ENCODE results near the gene TGFA. TPM values are rescaled to one million over a fixed set of nuclear protein-coding genes. Genes with fewer than 3 reads are reported as not detected.

TGFA gene
- total and polyA plus RNA-seq, 4 donors: 0.13 to 2.5 (median 1.6) TPM

DNA sequence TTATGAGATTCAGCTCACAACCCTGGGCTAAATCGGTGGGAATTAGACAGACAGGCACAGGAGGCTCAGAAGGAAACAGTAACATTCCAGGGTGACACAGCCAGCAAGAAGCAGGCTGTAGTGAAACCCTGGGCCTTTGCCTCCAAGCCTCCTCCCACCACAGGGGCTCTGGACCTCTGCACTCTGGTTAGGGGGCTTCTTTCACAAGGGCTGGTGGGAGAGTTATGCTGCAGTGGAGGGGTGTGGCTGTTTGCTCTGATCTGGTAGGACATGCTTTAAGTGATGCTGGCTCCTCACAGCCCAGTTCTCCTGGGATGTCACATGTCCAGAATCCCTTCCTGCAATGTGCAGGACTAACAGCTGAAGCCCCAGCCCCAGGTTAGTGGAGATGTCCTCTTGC lies 109.9 kb downstream of the TGFA start:
- no peak for DNase-seq
- H3K27ac ChIP-seq (ENCODE audit: low read depth in 1 of 2, low read length in 2 of 2): no peak overlapping the region
- H3K27me3 ChIP-seq (ENCODE audit: control insufficient read depth in 1 of 2, insufficient read depth in 2 of 2, low read length in 1 of 2): no peaks in the 10 kb centered on the region
- no peaks in the 10 kb centered on the region for H3K9me3 ChIP-seq (ENCODE audit: control insufficient read depth, low read length)
- H3K4me1 ChIP-seq (ENCODE audit: control insufficient read depth in 1 of 2, insufficient read depth in 2 of 2, low read length in 2 of 2): no peaks in the 10 kb centered on the region
- ATAC-seq (ENCODE audit: low FRiP score): no peak
- no peaks in the 10 kb centered on the region for H3K36me3 ChIP-seq (ENCODE audit: control insufficient read depth in 1 of 2, insufficient read depth in 2 of 2, low read length in 1 of 2)
- WGBS, 2 donors: 55 to 57% methylated on average over 1 of the region's 1 CpG
- H3K4me3 ChIP-seq (ENCODE audit: low read length in 2 of 2): no peak overlapping the region
- intact Hi-C loops (cut with DNase I): no loop called here

DNA sequence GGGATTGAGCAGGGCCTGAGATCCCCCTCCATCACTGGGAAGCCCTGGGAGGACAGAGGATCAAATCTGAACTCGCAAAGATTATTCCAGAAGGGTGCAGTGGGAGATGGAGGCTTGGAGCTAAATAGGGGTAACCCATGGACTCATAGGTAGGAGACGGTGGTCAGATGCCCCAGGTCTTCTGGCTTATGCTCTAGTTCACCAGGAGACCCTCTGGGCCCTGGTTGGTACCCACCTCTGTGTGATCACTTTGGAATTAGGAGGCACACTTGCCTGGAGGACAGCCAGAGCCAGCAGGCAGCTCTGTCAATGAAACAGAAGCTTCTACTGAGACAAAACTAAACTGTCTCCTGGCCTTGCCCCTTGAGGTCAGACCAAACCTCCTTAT lies 110.6 kb downstream of the TGFA start:
- H3K27me3 ChIP-seq (ENCODE audit: control insufficient read depth in 1 of 2, insufficient read depth in 2 of 2, low read length in 1 of 2): no peaks in the 10 kb centered on the region
- DNase-seq (no peak), ATAC-seq (ENCODE audit: low FRiP score) (no peak)
- H3K9me3 ChIP-seq (ENCODE audit: control insufficient read depth, low read length): no peaks in the 10 kb centered on the region
- H3K4me3 ChIP-seq (ENCODE audit: low read length in 2 of 2): no peak overlapping the region
- intact Hi-C loops (cut with DNase I): no loop called here
- H3K36me3 ChIP-seq (ENCODE audit: control insufficient read depth in 1 of 2, insufficient read depth in 2 of 2, low read length in 1 of 2): no peaks in the 10 kb centered on the region
- no peak overlapping the region for H3K27ac ChIP-seq (ENCODE audit: low read depth in 1 of 2, low read length in 2 of 2)
- no peaks in the 10 kb centered on the region for H3K4me1 ChIP-seq (ENCODE audit: control insufficient read depth in 1 of 2, insufficient read depth in 2 of 2, low read length in 2 of 2)
- WGBS, 2 donors: 69 to 80% methylated on average over 2 of the region's 2 CpGs

DNA sequence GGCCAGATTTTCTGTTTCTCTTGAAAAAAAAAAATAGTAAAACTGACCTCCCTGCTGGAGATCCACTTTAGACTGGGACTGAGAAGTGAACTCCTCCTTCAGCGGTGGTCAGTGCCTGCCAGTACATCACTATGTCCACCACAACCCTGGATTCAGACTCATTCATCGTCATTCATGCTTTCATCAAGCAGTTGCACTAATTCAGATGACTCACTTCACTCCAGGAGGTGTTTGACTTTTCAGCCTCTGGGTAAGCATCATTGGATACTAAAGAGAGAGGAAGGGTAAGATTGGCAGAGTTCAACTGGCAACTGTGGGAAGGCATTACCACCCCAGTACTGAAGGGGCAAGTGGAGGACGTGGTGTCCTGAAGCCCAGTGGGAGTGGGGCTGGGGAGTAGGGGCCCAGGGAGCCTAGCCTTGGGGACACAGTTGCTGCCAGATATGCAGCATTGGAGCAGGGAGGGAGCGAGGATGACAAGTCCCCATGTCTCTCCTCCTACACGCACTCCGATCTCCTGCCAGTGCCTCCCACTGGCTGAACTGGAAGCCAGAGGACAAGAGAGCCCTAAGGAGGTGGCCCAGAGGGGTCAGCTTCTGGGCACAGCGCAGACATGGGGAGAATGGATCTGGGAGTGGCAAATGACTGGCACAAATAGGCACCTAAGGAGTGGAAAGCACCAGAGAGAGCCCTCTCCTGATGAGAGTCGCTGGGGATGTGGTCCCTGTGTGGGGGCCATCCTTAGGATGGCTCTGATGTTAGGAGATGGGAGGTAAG lies 111.1 kb downstream of the TGFA start:
- intact Hi-C loops (cut with DNase I): no loop called here
- H3K36me3 ChIP-seq (ENCODE audit: control insufficient read depth in 1 of 2, insufficient read depth in 2 of 2, low read length in 1 of 2): no peaks in the 10 kb centered on the region
- DNase-seq: no peak
- no peaks in the 10 kb centered on the region for H3K9me3 ChIP-seq (ENCODE audit: control insufficient read depth, low read length)
- 83 to 87% methylated on average over 8 of the region's 8 CpGs for WGBS, 2 donors
- no peaks in the 10 kb centered on the region for H3K4me1 ChIP-seq (ENCODE audit: control insufficient read depth in 1 of 2, insufficient read depth in 2 of 2, low read length in 2 of 2)
- H3K27ac ChIP-seq (ENCODE audit: low read depth in 1 of 2, low read length in 2 of 2): no peak overlapping the region
- no peak for ATAC-seq (ENCODE audit: low FRiP score)
- no peak overlapping the region for H3K4me3 ChIP-seq (ENCODE audit: low read length in 2 of 2)
- H3K27me3 ChIP-seq (ENCODE audit: control insufficient read depth in 1 of 2, insufficient read depth in 2 of 2, low read length in 1 of 2): no peaks in the 10 kb centered on the region

DNA sequence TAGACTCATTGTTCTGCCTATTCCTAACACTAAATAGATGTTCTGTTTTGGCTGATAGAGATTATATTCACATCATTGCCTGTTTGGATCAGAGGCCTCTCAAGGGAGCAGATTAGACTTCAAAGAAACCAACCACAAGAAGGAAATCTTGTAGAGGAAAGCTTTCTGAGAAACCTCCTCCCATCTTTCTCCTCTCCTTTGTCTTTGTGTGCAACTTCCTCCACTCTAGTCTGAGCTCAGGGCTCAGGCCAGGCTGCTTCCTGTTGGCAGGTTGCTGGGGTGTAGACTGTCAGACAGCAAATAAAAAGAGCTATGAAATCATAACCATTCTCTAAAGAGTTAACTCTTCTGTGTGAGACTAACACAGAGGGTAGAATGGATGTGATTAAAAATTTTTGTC lies 113.0 kb downstream of the TGFA start:
- Histone ChIP-seq H3K9me3 (ENCODE audit: control insufficient read depth, low read length) (no peaks in the 10 kb centered on the region), H3K27me3 (ENCODE audit: control insufficient read depth in 1 of 2, insufficient read depth in 2 of 2, low read length in 1 of 2) (no peaks in the 10 kb centered on the region), H3K36me3 (ENCODE audit: control insufficient read depth in 1 of 2, insufficient read depth in 2 of 2, low read length in 1 of 2) (no peaks in the 10 kb centered on the region), H3K4me1 (ENCODE audit: control insufficient read depth in 1 of 2, insufficient read depth in 2 of 2, low read length in 2 of 2) (no peaks in the 10 kb centered on the region), H3K27ac (ENCODE audit: low read depth in 1 of 2, low read length in 2 of 2) (no peak overlapping the region), H3K4me3 (ENCODE audit: low read length in 2 of 2) (no peak overlapping the region)
- intact Hi-C loops (cut with DNase I): no loop called here
- no peak for DNase-seq
- no peak for ATAC-seq (ENCODE audit: low FRiP score)

DNA sequence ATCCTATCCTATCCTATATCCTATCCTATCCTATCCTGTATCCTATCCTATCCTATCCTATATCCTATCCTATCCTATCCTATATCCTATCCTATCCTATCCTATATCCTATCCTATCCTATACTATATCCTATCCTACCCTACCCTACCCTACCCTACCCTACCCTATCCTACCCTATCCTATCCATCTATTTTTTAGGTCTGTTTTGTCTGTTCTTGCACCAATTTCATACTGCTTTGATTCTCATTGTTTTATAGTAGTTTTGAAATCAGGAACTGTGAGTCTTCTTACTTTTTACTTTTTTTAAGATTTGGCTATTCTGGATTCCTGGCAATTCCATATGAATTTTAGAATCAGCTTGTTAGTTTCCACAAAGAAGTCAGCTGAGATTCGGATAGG lies 118.5 kb downstream of the TGFA start:
- H3K27me3 ChIP-seq (ENCODE audit: control insufficient read depth in 1 of 2, insufficient read depth in 2 of 2, low read length in 1 of 2): no peaks in the 10 kb centered on the region
- DNase-seq (no peak), ATAC-seq (ENCODE audit: low FRiP score) (no peak)
- H3K4me1 ChIP-seq (ENCODE audit: control insufficient read depth in 1 of 2, insufficient read depth in 2 of 2, low read length in 2 of 2): no peaks in the 10 kb centered on the region
- 66 to 72% methylated on average over 1 of the region's 1 CpG for WGBS, 2 donors
- no peak overlapping the region for H3K4me3 ChIP-seq (ENCODE audit: low read length in 2 of 2)
- no peak overlapping the region for H3K27ac ChIP-seq (ENCODE audit: low read depth in 1 of 2, low read length in 2 of 2)
- no peaks in the 10 kb centered on the region for H3K9me3 ChIP-seq (ENCODE audit: control insufficient read depth, low read length)
- intact Hi-C loops (cut with DNase I): no loop called here
- H3K36me3 ChIP-seq (ENCODE audit: control insufficient read depth in 1 of 2, insufficient read depth in 2 of 2, low read length in 1 of 2): no peaks in the 10 kb centered on the region

DNA sequence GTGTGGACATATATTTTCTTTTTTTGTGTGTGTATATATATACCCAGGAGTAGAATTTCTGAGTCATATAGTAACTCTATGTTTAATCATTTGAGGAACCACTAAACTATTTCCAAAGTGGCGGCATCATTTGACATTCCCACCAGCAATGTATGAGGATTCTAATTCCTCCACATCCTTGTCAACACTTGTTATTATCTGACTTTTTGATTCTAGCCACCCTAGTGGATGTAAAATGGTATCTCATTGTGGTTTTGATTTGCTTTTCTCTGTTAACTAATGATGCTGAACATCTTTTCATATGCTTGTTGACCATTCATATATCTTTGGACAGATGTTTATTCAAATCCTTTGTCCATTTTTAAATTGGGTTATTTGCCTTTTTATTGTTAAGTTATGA lies 120.3 kb downstream of the TGFA start:
- no peaks in the 10 kb centered on the region for H3K9me3 ChIP-seq (ENCODE audit: control insufficient read depth, low read length)
- H3K4me1 ChIP-seq (ENCODE audit: control insufficient read depth in 1 of 2, insufficient read depth in 2 of 2, low read length in 2 of 2): no peaks in the 10 kb centered on the region
- intact Hi-C loops (cut with DNase I): no loop called here
- no peak overlapping the region for H3K4me3 ChIP-seq (ENCODE audit: low read length in 2 of 2)
- no peaks in the 10 kb centered on the region for H3K36me3 ChIP-seq (ENCODE audit: control insufficient read depth in 1 of 2, insufficient read depth in 2 of 2, low read length in 1 of 2)
- H3K27ac ChIP-seq (ENCODE audit: low read depth in 1 of 2, low read length in 2 of 2): no peak overlapping the region
- H3K27me3 ChIP-seq (ENCODE audit: control insufficient read depth in 1 of 2, insufficient read depth in 2 of 2, low read length in 1 of 2): no peaks in the 10 kb centered on the region
- DNase-seq (no peak), ATAC-seq (ENCODE audit: low FRiP score) (no peak)
- WGBS, 2 donors: 80 to 90% methylated on average over 1 of the region's 1 CpG

DNA sequence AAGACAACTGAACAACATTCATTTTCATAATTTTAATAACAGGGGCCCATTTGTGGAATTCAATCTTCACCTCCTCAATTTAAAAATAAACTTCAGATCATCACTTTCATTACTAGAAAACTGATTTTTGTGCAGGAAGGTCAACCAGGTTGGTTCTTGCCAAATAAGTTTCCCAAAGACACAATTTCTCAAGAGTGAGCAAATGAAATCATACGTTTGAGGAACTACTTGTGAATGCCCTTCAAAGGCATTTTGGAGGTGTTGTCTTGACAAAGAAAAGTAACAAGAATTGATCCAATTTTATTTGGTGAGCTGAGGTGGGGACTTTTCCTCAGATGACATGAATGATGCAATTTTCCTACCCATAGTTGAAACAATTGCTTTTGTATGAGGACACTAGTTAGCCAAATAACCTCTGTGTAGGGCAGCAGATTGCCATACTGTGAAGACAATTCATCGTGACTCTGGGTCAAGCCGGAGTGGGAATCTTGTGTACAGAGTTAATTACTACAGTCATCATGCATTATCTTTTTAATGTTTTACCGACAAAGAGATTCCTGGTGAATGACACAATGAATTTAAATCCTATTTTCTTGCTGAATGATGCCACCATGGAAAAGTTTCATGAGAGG lies 121.8 kb downstream of the TGFA start:
- intact Hi-C loops (cut with DNase I): no loop called here
- Histone ChIP-seq H3K9me3 (ENCODE audit: control insufficient read depth, low read length) (no peaks in the 10 kb centered on the region), H3K27me3 (ENCODE audit: control insufficient read depth in 1 of 2, insufficient read depth in 2 of 2, low read length in 1 of 2) (no peaks in the 10 kb centered on the region), H3K4me1 (ENCODE audit: control insufficient read depth in 1 of 2, insufficient read depth in 2 of 2, low read length in 2 of 2) (no peaks in the 10 kb centered on the region), H3K4me3 (ENCODE audit: low read length in 2 of 2) (no peak overlapping the region), H3K36me3 (ENCODE audit: control insufficient read depth in 1 of 2, insufficient read depth in 2 of 2, low read length in 1 of 2) (no peaks in the 10 kb centered on the region), H3K27ac (ENCODE audit: low read depth in 1 of 2, low read length in 2 of 2) (no peak overlapping the region)
- ATAC-seq (ENCODE audit: low FRiP score) (no peak), DNase-seq (no peak)
- WGBS, 2 donors: 75 to 76% methylated on average over 4 of the region's 4 CpGs

DNA sequence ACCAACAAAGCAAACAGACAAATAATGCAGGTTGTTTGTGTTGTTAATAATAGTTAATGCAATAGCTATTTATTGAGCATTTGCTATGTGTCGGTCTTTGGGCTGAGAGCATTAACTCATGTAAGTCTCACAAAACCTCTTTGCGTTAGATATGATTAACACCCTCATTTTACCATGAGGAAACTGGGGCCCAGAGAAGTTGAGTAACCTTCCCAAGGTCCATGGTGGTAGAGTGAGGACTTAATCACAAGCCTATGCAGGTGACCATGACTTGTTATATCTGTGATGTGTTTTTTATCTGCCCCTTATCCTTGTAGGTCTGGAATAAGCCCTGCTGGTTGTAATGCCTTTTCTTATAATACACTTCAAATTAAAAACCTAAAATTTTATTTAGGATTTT lies 127.3 kb downstream of the TGFA start:
- Histone ChIP-seq H3K4me1 (ENCODE audit: control insufficient read depth in 1 of 2, insufficient read depth in 2 of 2, low read length in 2 of 2) (no peaks in the 10 kb centered on the region), H3K27me3 (ENCODE audit: control insufficient read depth in 1 of 2, insufficient read depth in 2 of 2, low read length in 1 of 2) (peaks cover 0 to 2% of the 10 kb centered on the region in 2 donors), H3K9me3 (ENCODE audit: control insufficient read depth, low read length) (no peaks in the 10 kb centered on the region), H3K4me3 (ENCODE audit: low read length in 2 of 2) (no peak overlapping the region), H3K27ac (ENCODE audit: low read depth in 1 of 2, low read length in 2 of 2) (no peak overlapping the region), H3K36me3 (ENCODE audit: control insufficient read depth in 1 of 2, insufficient read depth in 2 of 2, low read length in 1 of 2) (no peaks in the 10 kb centered on the region)
- ATAC-seq (ENCODE audit: low FRiP score): no peak
- DNase-seq: no peak
- intact Hi-C loops (cut with DNase I): no loop called here
- WGBS, 2 donors: 92% methylated on average over 2 of the region's 2 CpGs

DNA sequence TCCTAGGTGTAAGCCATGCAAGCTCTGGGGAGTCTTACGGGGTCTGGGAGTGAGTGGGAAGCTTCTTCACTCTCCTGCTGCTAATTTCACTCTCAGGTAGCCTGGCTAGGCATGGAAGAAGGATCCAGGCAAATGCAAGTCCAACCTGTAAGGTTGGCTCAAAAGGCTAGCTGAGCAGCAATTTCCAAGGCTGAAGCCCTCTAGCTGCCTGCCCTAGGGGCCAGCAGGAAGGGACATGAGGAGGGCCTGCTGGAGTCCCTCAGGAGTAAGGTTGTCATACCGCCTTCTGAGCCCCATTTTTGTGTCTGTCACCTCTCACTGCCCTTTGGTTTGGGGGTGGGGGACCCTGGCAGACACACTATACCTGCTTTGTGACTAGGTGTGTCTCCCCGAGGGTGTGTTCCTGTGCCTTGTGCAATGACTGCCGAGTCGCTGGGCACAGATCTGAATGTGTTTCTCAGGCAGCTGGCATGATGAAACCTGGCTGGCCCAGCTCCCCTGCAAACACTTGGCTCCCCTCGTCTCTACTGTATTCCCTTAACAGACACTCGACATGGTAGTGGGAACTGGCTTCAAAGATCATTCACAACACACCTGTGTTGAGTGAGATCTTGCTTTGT lies 127.8 kb downstream of the TGFA start:
- ATAC-seq (ENCODE audit: low FRiP score) (no peak), DNase-seq (no peak)
- Histone ChIP-seq H3K27me3 (ENCODE audit: control insufficient read depth in 1 of 2, insufficient read depth in 2 of 2, low read length in 1 of 2) (peaks cover 0 to 2% of the 10 kb centered on the region in 2 donors), H3K27ac (ENCODE audit: low read depth in 1 of 2, low read length in 2 of 2) (no peak overlapping the region), H3K4me3 (ENCODE audit: low read length in 2 of 2) (no peak overlapping the region), H3K36me3 (ENCODE audit: control insufficient read depth in 1 of 2, insufficient read depth in 2 of 2, low read length in 1 of 2) (no peaks in the 10 kb centered on the region), H3K4me1 (ENCODE audit: control insufficient read depth in 1 of 2, insufficient read depth in 2 of 2, low read length in 2 of 2) (no peaks in the 10 kb centered on the region), H3K9me3 (ENCODE audit: control insufficient read depth, low read length) (no peaks in the 10 kb centered on the region)
- intact Hi-C loops (cut with DNase I): no loop called here
- 70 to 74% methylated on average over 7 of the region's 7 CpGs for WGBS, 2 donors

Measured in aorta (tissue), 5 donors.